ENCODE results near the gene SLC13A4.

DNA sequence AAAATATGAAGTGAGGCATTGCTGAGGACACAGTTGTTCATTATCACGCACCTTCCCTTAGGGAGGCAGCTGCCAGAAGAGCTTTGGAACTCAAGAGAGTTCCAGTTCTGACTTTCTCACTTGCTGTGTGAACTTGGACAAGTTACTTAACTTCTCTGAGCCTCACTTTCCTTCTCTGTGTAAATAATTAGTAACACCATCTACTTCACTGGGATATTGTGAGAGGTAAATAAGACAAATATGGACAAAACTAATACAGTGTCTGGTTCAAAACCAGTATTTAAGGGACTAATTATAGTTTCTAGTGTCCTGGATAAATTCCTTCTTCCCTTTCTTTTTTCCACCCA, 6.3 kb upstream of the SLC13A4 start:
- TF ChIP-seq, protein P1, sequence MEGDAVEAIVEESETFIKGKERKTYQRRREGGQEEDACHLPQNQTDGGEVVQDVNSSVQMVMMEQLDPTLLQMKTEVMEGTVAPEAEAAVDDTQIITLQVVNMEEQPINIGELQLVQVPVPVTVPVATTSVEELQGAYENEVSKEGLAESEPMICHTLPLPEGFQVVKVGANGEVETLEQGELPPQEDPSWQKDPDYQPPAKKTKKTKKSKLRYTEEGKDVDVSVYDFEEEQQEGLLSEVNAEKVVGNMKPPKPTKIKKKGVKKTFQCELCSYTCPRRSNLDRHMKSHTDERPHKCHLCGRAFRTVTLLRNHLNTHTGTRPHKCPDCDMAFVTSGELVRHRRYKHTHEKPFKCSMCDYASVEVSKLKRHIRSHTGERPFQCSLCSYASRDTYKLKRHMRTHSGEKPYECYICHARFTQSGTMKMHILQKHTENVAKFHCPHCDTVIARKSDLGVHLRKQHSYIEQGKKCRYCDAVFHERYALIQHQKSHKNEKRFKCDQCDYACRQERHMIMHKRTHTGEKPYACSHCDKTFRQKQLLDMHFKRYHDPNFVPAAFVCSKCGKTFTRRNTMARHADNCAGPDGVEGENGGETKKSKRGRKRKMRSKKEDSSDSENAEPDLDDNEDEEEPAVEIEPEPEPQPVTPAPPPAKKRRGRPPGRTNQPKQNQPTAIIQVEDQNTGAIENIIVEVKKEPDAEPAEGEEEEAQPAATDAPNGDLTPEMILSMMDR (IDR thresholded peaks at IDR 0.05; ENCODE audit: low read depth, low read length): no peak
- no peak for TF ChIP-seq EZH2phosphoT487 (IDR thresholded peaks at IDR 0.05; ENCODE audit: low read depth)

Measured in OCI-LY3 (cell line).